Inflammatory macrophage (primary cell): ENCODE results near the gene EPO.
"Not testable (repeated sequence)": the region's sequence is repeated elsewhere in the genome, so short reads cannot be mapped to it uniquely, and the experiment has no call there.

ENCODE experiments used
- DNase-seq, 2 donors: peaks; one replicate each; pipeline ENCODE4 v3.0.0-alpha.2; 2020 to 2022

EPO gene

DNA sequence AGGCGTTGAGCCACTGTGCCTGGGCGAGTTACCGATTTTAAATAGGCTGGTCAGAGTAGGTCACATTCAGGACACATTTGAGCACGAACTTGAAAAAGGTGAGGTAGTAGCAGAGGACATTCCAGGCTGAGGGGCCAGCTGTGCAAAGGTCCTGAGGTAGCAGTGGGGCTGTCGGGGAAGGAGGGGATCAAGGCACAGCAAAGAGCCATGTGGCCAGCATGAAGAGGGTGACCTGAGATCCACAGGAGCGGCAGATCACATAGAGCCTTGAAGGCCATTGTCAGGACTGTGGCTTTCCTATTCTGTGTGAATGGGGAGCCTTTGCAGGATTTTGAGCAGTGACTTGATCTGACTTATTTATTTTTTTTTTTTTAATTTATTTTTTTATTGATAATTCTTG lies 19.7 kb downstream of the EPO start:
- no peak for DNase-seq

DNA sequence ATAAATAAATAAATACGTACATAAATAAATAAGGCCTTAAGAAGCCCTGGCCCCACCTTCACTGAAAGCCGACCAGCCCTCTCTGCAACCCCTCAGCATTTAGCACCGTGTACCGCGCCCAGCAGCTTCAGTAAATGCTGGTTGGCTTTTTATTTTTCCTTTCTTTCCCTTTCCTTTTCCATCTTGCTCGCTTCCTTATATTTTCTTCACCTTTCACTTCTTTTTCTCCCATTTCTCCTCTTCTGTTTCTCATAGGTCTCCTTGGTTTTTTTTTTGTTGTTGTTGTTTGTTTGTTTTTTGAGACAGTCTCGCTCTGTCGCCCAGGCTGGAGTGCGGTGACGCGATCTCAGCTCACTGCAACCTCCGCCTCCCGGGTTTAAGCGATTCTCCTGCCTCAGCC lies 24.3 kb downstream of the EPO start:
- no peak for DNase-seq

DNA sequence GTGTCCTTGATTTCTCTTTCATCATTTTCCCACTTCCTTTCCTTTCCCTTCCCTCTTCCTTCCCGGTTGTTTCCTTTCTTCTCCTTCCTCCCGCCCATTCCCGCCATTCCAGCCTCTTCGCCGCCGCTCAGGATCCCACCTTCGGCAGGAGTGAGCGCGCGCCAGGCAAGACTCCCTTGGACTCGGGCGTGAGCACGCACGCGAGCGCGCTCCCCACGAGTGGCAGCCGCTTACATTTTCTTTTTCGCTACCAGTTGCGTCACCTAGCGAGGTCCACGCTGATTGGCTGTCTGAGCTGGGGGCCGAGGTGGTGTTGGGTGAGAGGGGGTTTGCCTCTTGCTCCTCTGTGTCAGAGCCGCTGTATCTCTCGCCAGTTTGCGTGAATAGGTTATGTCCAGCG lies 24.9 kb downstream of the EPO start:
- peak; percentile 9 to 40 for DNase-seq

DNA sequence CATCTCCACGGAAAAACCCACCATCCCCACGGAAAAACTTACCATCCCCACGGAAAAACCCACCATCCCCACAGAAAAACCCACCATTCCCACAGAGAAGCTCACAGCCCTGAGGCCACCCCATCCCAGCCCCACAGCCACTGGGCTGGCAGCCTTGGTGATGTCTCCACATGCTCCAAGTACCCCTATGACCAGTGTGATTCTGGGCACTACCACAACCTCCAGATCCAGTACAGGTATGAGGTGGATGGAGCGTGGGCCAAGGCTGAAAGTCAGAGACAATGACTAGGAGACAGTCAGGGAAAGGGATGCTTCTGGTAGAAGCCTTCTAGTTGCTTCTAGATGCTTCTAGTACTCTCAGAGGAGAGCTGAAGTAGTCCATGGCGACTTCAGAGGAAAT lies 32.7 kb downstream of the EPO start:
- no peak for DNase-seq

DNA sequence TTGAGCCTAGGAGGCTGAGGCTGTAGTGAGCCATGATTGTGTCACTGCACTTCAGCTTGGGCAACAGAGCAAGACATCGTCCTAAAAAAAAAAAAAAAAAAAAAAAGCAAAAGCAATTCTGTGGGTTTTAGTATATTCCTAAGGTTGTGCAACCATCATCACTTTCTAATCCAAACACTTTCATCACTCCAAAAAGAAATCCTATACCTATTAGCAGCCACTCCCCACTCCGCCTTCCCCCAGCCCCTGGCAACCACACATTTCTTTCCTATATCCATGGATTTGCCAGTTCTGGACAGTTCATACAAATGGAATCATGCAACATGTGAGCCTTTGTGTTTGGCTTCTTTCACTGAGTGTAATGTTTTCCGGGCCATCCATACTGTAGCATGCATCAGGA lies 33.5 kb downstream of the EPO start:
- DNase-seq: no peak

DNA sequence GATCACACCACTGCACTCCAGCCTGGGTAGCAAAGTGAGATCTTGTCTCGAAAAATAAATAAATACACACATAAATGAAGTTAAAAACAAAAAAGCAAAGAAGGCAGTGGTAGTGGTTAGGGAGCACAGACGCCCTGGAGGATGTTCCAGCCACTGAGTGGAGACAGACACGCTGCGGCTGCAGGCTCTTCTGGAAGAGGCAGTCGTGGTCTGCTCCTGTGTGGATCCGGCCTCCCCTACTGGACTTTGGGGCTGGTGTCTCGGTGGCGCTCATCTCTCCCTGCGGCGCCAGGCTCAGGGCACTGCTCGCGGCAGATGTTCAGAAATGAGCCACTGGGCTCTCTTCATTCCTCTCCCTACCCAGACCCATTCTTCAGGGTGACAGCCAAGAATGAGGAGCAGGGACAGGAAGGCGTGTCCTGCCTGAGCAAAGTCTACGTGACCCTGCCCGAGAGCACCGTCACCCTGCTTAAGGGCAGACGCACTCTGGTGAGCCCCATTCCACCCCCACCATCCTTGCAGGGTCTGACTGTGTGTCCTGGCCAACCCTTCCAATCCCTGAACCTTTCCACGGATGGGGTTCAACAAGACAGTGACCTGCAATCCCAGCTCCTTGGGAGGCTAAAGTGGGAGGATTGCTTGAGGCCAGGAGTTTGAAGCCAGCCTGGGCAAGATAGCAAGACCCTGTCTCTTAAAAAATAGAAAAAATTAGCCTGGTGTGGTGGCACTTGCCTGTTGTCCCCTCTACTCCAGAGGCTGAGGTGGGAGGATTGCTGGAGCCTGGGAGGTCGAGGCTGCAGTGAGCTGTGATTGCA lies 39.3 kb downstream of the EPO start:
- DNase-seq: no peak

DNA sequence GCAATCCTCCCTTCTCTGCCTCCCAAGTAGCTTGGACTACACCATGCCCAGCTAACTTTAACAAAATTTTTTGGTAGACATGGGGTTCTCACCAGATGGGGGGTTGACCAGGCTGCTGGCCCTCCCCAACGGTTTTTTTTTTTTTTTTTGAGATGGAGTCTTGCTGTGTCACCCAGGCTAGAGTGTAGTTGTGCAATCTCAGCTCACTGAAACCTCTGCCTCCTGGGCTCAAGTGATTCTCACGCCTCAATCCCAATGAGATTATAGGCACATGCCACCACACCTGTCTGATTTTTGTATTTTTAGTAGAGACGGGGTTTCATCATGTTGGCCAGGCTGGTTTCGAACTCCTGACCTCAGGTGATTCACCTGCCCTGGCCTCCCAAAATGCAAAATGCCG lies 42.6 kb downstream of the EPO start:
- not testable (repeated sequence) for DNase-seq

DNA sequence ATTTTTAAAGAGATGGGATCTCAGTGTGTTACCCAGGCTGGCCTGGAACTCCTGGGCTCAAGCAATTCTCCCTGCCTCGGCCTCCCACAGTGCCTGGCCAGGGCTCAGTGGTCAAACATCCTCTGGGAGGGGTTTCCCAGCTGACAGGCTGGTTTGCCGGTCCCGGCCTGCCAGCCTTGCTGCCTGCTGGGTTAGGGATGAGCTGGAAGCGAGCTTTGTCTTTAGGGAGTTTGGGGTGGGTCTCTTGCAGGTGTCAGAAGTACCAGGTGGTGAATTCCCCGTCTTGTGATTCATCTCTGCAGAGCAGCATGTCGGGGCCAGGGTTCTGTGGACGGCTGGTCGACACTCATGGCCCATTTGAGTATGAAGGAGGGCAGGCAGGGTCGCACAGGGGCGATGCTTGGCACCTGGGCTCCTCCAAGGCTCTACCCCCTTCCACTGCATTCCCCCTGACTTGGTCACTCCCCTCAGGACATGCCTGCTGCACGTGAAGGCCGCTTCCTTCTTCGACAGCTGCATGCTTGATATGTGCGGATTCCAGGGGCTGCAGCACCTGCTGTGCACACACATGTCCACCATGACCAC lies 43.4 kb downstream of the EPO start:
- no peak for DNase-seq

DNA sequence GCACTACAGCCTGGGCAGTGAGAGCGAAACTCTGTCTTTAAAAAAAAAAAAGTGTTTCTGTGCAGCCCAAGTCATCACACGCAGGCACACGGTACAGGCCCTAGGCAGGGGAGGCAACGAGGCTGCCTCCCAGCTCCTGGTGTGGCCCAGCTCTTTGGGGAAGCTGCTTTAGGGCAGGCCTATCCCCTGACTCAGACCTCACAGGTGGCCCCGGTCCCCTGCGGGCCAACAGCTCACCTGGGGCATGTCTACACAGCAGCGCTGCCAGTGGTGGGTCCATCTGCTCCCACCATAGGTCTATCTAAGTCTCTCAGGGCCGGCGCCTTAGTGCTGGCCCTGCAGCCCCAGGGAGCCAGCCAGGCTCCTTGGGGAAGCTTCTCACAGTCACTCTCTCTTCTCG lies 44.6 kb downstream of the EPO start:
- no peak for DNase-seq

DNA sequence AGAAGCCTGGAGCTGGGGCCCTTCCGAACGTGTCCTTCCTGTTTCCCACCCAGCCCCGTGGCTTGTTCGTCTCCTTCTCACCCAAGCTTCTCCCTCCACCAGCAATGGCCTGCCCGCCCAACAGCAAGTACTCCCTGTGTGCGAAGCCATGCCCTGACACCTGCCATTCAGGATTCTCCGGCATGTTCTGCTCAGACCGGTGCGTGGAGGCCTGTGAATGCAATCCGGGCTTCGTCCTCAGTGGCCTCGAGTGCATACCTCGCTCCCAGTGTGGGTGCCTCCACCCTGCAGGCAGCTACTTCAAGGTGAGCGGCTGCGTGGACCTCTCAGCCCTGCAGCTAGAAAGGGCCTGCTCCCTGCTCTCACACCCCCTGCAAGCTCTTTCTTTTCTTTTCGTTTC lies 45.0 kb downstream of the EPO start:
- no peak for DNase-seq

DNA sequence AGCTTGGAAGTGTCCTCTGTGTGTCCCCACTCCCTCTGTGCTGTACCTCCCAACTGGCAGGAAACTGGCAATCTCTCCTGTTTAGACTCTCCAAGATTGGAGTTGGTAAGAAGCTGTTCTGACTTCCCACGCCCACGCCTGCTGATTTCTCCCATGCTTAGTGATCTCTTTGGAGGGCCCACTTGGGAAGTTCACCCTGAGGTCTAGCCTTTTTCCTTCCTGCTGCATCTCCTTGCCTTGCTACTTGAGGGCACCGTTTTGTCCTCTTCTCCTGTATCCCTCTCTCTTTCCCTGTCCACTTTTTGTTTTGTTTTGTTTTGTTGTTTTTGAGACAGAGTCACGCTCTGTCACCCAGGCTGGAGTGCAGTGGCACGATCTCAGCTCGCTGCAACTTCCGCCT lies 48.5 kb downstream of the EPO start:
- peak in 1 of 2 donors; percentile 6 for DNase-seq
